Astrocyte of the cerebellum (primary cell): Measurements from ENCODE around the gene RYR2.

Source experiments
- DNase-seq: peaks from one replicate; pipeline ENCODE4 v3.0.0-alpha.2; 2011; ENCODE audit warnings: low read depth
- H3K4me3 ChIP-seq: 2 replicates; pipeline ENCODE4 v1.5.1; 2011; ENCODE audit warnings: mild to moderate bottlenecking, low read depth, low read length, moderate library complexity
- CTCF ChIP-seq: IDR thresholded peaks from 2 replicates; pipeline ENCODE4 v1.5.1; 2012; ENCODE audit warnings: low read length, low read depth, moderate library complexity, mild to moderate bottlenecking; ENCODE audit errors: missing control alignments
- in situ Hi-C: cut with HindIII; loops from 2 replicates; pipeline ENCODE4 v1.10.0; 2017; ENCODE audit warnings: low sequenced_read_pairs

The RYR2 gene

GRCh38 chr1:237134929-237135328 is 92.9 kb downstream of the RYR2 start:
- no peak overlapping the region for H3K4me3 ChIP-seq
- TF ChIP-seq CTCF, result no peak
- in situ Hi-C loops, result no loop called here
- DNase-seq, result no peak

GRCh38 chr1:237138551-237138950 is 96.6 kb downstream of the RYR2 start:
- H3K4me3 ChIP-seq, result no peak overlapping the region
- TF ChIP-seq CTCF, result no peak
- DNase-seq, result no peak
- in situ Hi-C loops, result no loop called here

- no peak for TF ChIP-seq CTCF
- no peak overlapping the region for H3K4me3 ChIP-seq
- in situ Hi-C loops, result no loop called here
- no peak for DNase-seq
Observed at GRCh38 chr1:237139732-237140131, 97.7 kb downstream of the RYR2 start.

- H3K4me3 ChIP-seq, result no peak overlapping the region
- DNase-seq, result no peak
- in situ Hi-C loops, result no loop called here
- no peak for TF ChIP-seq CTCF
Observed at GRCh38 chr1:237140986-237141385, 99.0 kb downstream of the RYR2 start.

- in situ Hi-C loops, result no loop called here
- TF ChIP-seq CTCF, result no peak
- H3K4me3 ChIP-seq, result no peak overlapping the region
- no peak for DNase-seq
Observed at GRCh38 chr1:237141502-237141901, 99.5 kb downstream of the RYR2 start.

- no peak overlapping the region for H3K4me3 ChIP-seq
- TF ChIP-seq CTCF, result no peak
- no peak for DNase-seq
- in situ Hi-C loops, result no loop called here
Observed at GRCh38 chr1:237145379-237146135, 103.6 kb downstream of the RYR2 start.
